GM03348 (cell line): ENCODE measurements around the gene ASH1L.

Experiments
- DNase-seq: peaks from one replicate; pipeline ENCODE4 v3.0.0; 2012; ENCODE audit warnings: low spot score

Gene ASH1L

GRCh38 chr1:155326631-155327037 lies 236.0 kb downstream of the ASH1L start:
- no peak for DNase-seq

DNA sequence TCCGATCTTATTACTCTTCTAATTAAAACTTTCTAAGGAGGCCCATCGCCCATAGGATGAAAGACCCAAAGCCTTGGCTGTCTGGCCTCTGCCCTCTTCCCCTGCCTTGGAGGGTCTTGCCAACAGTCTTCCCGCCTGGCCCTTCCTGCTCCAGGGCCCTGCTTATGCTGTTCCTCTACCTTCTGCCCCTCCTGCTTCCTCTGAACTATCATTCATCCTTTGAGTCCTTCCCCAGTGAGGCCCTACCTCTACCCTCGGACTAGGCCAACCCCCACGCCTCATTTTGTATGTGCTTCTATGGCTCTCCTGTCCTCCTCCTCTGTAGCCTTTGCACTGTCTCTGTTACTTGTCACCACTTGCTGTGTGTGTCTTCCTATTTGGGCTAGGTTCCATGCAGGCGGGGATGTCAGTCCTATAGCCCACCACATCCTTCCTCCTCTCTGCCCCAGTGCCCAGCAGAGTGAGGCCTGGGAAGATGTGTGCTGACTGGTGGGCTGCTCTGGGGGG lies 236.5 kb downstream of the ASH1L start:
- no peak for DNase-seq

DNA sequence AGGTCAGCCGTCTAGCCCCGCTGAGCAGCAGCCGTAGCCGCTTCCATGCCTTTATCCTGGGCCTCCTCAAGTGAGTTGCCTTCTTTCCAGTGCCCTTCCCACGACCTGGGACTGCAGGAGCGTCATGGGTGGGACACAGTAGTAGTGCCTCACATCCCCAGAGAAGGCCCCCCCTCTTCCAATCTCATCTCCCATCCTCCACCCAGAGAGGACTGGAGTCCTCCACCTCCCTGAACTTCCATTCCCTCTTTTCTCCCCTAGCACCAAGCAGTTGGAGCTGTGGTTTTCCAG lies 237.1 kb downstream of the ASH1L start:
- no peak for DNase-seq

DNA sequence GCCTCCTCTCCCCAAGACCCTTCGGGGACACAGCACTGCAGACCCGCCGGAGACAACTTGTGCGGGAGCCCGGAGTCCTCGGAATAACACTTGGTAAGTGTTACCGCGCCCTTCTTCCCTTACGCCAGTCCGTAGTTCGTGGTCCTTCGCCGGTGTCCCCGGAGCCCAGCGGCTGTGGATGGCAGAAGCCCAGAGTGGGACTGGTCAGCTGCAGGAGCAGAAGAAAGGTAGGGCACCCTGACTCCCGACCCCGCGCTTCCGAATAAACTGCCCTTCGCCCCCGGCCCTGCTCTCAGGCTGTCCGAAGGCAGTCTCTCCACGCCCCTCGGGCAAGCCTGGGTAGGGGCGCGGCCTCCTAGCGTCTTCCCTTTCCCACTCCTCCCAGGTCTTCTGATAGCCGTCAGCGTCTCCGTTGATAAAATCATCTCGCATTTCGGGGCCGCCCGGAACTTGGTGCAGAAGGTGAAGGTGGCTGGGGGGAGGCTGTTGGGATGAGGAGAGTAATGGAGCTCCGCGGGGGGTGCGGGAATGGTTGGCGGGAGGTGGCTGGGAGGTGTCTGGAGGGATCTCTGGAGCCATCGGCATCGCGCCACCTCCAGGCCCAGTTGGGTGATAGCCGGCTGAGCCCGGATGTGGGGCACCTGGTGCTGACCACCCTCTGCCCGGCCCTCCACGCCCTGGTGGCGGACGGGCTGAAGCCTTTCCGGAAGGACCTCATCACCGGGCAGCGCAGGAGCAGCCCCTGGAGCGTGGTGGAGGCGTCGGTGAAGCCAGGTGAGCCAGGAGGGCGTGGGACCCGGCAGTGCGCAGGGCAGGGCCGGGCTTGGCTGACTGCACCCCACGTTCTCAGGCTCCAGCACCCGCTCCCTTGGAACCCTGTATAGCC lies 237.6 kb downstream of the ASH1L start:
- DNase-seq = peak; percentile 77

GRCh38 chr1:155324037-155324716 lies 238.4 kb downstream of the ASH1L start:
- peak; percentile 99 for DNase-seq

- DNase-seq = peak; percentile 94
These were observed 238.9 kb downstream of the ASH1L start for GRCh38 chr1:155323729-155324036.

GRCh38 chr1:155322953-155323728 lies 239.5 kb downstream of the ASH1L start:
- peak; percentile 95 for DNase-seq

- peak; percentile 53 for DNase-seq
These were observed 240.0 kb downstream of the ASH1L start for GRCh38 chr1:155322571-155322952.

GRCh38 chr1:155321639-155322503 lies 240.7 kb downstream of the ASH1L start:
- DNase-seq = no peak

GRCh38 chr1:155320661-155321617 lies 241.7 kb downstream of the ASH1L start, which contains the start of gene RUSC1:
Gene RUSC1, plus strand, starts transcription at chr1:155320894. Its CDS starts 880 bp downstream, at chr1:155321774.
- peak; percentile 91 for DNase-seq

- no peak for DNase-seq
These were observed 242.4 kb downstream of the ASH1L start for GRCh38 chr1:155320252-155320651.

DNA sequence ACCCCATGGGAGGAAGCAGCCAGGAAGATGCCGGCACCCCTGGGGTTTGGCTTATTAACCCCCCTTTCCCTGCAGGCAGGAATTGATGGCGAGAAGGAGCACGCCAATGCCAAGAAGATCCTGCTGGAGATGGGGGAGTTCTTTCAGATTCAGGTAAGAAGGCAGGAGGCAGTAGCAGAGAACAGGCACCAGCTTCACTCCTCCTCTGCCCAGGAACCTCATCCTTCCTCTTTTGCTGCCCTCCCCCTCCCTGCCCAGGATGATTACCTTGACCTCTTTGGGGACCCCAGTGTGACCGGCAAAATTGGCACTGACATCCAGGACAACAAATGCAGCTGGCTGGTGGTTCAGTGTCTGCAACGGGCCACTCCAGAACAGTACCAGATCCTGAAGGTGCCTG lies 243.1 kb downstream of the ASH1L start:
- DNase-seq = no peak

GRCh38 chr1:155318082-155318481 lies 244.5 kb downstream of the ASH1L start:
- no peak for DNase-seq

DNA sequence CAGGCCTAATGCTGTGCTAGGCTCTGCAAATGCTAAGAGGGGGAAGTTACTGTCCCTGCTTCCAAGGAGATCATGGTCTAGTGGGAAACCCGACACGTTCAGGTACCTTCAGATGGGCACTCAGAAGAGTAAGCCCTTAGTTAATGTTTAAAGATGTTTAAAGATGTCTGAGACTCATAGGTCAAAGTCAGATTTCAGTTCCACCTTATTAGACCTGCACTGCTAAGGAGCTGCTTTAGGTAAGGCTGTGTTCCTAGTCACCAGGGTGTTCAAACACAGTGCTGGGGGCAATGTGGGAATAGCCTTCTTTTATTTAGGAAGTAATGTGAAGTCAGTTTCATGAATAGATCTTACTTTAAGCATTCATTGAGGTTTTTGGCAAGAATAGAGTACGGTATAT lies 245.7 kb downstream of the ASH1L start:
- no peak for DNase-seq

- no peak for DNase-seq
These were observed 249.3 kb downstream of the ASH1L start for GRCh38 chr1:155313261-155313660.

DNA sequence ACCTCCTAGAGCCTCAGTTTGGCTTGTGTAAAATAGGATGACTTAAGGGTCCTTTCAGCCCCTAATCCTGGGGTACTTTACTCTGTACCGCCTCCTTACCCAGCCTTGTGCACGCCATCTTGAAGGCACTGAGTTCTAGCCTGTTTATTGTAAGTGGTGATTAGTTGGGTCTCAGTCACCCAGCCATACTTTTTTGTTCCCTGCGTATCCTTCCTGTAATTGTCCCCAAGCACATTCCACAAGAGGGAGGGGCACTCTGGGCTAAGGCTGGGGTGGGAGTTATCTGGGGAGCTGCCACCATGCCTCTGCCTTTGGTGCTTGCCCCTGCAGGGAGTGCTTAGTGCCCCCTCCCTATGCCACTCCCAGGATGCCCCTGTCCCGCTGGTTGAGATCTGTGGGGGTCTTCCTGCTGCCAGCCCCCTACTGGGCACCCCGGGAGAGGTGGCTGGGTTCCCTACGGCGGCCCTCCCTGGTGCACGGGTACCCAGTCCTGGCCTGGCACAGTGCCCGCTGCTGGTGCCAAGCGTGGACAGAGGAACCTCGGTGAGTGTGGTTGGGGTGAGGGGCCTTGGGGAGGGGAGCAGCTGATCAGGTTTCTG lies 253.1 kb downstream of the ASH1L start:
- no peak for DNase-seq

GRCh38 chr1:155308493-155309422 lies 253.8 kb downstream of the ASH1L start, which contains the start of gene FDPS:
Gene FDPS, plus strand, starts transcription at chr1:155308866. Its CDS starts 924 bp downstream, at chr1:155309790.
- peak; percentile 99 for DNase-seq

DNA sequence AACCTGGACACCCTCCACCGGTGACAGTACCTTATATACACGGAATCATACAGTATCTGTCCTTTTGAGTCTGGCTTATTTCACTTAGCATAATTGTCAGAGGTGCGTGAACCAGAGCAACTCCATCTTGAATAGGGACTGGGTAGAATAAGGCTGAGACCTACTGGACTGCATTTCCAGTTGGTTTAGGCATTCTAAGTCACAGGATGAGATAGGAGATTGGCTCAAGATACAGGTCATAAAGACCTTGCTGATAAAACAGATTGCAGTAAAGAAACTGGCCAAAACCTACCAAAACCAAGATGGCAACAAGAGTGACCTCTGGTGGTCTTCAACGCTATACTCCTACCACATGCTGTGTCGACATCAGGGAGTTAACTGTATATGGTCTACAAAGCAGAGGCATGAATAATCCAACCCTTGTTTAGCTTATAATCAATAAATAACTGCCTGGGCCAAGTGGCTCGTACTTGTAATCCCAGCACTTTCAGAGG lies 255.3 kb downstream of the ASH1L start:
- no peak for DNase-seq
